Endometrial microvascular endothelial cells (primary cell): ENCODE measurements around the gene CRHR1. TPM values are rescaled to one million over a fixed set of nuclear protein-coding genes. Genes with fewer than 3 reads are reported as not detected.
"Not testable (repeated sequence)": the region's sequence is repeated elsewhere in the genome, so short reads cannot be mapped to it uniquely, and the experiment has no call there.

Experiments used
- in situ Hi-C: cut with HindIII; loops from 2 replicates; pipeline ENCODE4 v1.10.0; 2017; ENCODE audit warnings: low sequenced_read_pairs, low pct_unique_long_range_greater_than_20kb; ENCODE audit errors: inconsistent ontology term
- total RNA-seq: library from RNA; depleted of rRNA; stranded (reverse); fragments of >200 nt; gene quantifications from one replicate; pipeline ENCODE4 v1.2.3, GENCODE V29; 2015; ENCODE audit errors: inconsistent ontology term

The CRHR1 gene
- total RNA-seq = not detected

GRCh38 chr17:45784293-45784740, at the start of gene CRHR1:
TSS of gene CRHR1 (plus strand) at chr17:45784320. CDS start at chr17:45784545, 225 bp downstream.
- in situ Hi-C loops = no loop called here

DNA sequence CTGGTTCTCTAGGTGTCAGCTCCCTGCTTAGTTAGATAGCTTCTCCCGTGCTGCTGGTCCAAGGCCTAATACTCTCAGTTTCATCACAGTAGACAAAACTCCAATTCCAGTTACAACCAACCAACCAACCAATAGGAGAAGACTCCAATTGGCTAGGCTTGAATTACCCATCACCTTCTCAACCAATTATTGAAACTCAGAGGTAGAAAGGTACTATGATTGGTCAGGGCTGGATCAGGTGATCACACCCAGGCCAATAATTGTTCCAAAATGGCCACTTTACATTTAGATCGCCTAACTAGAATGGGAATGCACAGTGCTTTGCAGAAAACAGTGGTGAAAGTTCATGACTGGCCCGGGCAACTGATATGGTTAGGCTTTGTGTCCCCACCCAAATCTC, 49.5 kb upstream of the CRHR1 start:
- in situ Hi-C loops = no loop called here

GRCh38 chr17:45735488-45735887, 48.6 kb upstream of the CRHR1 start:
- in situ Hi-C loops = no loop called here

DNA sequence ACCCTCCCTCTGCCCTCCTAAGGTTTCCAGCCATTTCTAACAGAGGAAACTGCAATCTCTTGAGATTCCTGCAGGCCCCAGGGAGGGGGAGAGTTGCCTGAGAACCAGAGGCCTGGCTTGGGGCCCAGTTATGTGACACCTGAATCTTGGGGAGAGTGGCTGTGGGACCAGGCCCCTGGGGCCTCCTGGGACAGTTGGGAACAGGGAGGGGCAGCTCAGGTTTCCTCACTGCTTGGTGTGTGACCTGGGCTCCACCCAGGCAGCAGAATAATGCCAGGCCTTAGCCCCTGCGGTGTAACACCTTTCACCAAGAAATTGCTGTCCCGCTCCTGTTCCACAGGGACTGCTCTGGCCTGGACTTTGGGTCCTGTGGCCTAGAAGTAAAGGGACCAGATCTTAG, 44.3 kb upstream of the CRHR1 start:
- in situ Hi-C loops = no loop called here

- in situ Hi-C loops = no loop called here
Measured at GRCh38 chr17:45740553-45741330, 43.4 kb upstream of the CRHR1 start.

DNA sequence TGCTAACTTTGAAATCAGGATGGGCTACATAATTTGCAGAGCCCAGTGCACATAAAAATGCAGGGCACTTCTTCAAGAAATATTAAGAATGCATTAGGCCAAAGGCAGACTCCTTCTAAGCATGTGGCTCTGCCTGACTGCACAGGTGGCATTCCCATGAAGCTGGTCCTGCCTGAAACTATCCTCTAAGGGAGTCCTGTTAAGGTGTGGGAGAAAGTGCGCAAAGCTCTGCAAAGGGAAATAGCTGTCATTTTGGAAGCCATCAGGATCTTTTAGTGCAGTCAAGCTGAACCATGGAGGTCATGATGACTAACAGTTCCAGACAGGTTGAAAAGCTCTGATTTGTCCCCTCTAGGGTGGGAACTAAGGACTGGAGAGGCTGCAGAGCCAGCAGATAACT, 41.9 kb upstream of the CRHR1 start:
- in situ Hi-C loops = no loop called here

DNA sequence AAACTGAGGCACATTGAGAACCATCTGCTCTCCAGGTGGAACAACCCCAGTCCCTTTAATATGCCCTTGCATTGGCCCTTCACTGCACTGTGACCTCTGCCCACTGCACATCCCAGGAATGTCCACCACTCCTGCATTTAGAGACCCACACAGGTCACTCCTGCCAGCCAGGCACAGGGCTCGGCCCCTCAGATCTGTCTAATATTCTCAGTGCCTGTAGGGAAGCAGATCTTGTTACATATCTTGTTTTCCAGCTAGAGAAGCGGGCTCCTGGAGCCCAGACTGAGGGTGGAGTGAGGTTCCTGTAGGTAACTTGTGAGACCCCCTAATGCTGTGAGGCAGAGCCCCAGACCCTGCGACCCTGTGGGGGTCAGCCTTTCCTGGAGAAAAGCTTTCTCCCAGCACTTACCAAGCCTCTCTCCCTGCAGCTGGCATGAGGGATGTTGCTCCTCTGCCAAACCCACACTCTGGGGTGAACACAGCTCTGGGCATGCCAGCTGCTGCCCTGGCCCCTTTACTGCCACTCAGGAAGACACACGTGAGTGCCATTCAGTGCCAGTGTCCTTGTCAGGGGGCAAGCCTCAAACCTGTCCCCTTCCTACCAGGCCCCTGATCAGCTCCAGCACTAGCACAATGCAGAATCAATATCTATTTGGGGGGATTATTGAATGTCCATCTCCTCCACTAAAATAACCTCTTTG, 40.3 kb upstream of the CRHR1 start:
- in situ Hi-C loops = no loop called here

DNA sequence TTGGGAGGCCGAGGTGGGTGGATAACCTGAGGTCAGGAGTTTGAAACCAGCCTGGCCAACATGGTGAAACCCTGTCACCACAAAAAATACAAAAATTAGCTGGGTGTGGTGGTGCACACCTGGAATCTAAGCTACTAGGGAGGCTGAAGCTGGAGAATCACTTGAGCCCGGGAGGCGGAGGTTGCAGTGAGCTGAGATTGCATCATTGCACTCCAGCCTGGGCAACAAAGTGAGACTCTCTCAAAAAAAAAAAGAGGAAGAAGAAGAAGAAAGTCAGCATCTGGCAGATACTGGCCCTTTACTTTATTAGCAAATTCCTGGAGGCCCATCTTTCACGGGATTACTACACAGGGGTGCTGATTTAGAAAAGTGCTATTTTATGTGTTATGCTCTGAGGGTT, 39.3 kb upstream of the CRHR1 start:
- in situ Hi-C loops = not testable (repeated sequence)

DNA sequence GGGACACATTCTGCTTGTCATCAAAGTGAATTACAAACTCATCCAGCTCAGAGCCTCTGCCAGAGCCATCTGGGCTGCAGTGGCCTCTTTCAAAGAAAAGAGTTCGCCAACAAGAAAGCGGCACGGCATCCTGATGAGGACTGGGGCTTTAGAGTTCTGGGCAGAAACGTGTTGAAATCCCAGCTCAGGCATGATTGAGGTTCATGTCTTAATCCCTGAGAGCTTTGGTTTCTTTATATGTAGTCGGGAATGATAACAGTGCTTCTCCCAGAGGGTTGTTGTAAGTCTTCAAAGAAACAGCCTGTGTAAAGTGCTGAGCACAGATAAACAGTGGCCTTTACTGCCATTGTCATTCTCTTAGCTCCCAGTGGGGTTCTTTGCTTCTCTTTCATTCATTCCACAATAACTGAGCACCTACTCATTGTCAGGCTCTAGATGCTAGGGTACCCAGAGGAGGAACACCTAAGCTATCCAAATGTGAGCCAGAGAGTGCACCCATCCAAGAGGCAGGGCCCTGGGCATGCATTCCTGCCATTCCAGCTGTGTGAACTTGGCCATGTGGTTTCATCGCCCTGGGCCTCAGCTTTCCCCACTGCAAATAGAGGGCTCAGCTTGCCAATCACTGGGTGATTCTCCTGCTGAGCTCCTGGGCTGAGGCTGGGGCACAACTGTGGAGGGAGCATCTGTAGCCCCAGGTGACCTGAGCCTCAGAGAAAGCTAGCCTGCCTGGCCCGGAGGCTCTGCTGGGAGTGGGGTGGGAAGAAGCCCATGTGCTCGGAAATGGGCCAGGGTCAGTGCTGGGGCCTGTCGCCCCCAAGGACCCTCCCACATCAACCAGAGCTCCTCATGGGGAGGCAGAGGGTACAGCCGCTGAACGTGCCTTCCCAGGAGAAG, 38.3 kb upstream of the CRHR1 start:
- in situ Hi-C loops = no loop called here

DNA sequence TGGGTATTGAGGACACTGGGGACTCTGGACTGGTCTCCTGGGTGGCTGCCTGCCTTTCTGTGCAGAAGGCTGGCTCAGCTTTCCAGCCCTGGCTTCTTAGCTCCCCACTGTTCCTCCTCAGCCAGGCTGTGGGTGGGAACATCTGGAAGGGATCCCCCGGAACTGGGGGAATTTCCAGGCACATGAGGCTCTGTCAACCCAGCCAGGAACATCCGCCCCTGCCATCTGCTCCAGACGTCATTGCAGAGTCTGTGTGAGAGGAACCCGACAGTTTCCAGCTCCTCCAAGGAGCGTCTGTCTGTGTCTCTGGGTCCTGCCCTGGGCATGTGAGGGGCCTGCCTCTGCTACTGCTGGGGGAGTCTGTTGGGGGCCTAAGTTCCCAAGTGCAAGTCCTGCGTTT, 36.2 kb upstream of the CRHR1 start:
- in situ Hi-C loops = no loop called here

DNA sequence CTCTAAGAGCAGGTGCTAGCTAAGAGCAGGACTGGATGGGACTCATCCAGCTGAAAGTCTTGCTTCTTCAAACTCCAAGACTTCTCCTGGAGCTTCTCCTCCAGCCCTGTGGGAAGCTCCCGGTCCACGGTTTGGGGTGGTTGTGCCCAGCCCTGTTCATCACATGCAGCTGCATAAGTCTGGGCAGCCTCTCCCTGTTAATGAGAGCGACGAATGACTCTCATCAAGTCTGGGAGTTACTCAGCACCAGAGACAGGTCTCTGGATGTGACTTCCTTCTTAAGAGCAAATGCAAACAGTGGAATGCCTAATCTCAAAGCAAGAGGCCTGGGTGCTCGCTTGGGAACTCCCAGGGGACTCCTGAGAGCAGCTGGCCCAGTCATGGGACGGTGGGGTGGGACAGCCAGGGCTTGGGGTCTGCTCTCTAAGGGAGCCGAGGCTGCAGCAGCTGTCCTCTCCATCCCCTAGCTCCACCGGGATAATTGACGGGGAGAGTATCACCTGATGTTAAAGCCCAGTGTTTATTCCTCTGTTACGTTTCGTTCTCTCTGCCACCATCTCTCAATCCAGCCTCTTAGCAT, 35.3 kb upstream of the CRHR1 start:
- in situ Hi-C loops = no loop called here

DNA sequence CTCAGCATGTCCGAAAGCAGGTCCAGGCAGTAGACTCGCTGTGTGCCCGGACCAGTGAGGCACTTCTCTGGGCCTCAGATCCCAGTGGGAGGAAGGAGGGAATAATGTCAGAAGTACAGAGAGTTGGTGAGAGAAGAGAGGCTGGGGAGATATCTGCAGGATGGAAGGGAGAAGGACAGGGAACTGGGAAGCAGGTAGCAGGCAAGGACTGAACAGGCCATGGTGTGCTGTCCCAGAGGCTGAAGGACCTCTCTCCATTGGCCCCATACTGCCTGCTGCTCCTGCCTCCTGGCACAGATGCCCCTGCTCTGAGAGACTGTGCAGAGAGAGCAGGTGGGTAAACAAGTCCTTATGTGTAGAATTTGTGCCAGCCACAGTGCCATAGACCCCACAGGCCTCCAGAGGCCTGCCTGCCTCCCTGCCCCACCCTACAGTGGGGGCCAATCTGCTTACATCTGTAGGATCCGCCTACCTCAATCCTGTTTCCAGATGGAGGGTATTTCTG, 34.2 kb upstream of the CRHR1 start:
- in situ Hi-C loops = no loop called here

GRCh38 chr17:45750779-45751440, 33.2 kb upstream of the CRHR1 start:
- in situ Hi-C loops = no loop called here

- in situ Hi-C loops = no loop called here
Measured at GRCh38 chr17:45751466-45751865, 32.7 kb upstream of the CRHR1 start.

DNA sequence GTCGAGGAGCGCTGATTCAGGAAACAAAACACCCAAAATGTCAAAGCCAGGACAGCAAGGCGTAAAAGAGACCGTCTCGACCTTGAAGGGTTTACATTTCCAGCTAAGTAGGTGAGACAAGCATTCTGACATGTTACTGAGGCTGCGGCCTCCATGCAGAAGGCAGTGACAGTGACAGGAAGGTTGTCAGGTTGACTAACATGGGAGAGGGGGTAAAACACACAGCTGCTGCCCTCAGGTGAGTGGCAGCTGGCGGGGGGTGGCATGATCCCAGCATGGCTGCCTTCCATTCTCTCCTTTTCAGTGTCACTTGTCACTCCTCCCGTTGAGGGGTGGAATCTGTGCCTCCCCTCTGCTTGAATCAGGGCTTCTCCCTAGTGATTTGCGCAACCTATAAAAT, 31.9 kb upstream of the CRHR1 start:
- in situ Hi-C loops = no loop called here

GRCh38 chr17:45753645-45754225, 30.4 kb upstream of the CRHR1 start:
- in situ Hi-C loops = no loop called here

DNA sequence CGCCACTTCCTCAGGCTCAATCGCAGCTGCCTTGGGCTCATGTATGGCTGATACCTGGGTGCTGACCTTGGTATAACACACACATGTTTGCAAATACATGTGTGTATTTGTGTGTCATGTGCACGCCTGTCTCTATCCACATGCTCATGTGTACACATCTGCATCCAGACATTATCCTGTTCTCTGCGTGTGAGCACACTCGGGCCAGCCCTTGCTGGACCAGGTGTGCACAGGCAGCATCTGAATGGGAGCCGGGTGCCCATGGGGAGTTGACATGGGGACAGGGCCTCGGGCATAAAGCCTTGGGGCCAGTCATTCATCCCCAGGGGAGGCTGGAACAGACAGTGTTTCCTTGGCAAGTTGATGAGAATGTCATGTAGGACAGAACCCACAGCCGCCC, 29.1 kb upstream of the CRHR1 start:
- in situ Hi-C loops = no loop called here
